Stimulated activated CD8-positive, alpha-beta memory T cell treated with anti-CD3 and anti-CD28 coated beads, Interleukin-2, amount 100 ng/mL, for 48 hours (primary cell): ENCODE measurements around the gene ALOX15B.
"Not testable (repeated sequence)": the region's sequence is repeated elsewhere in the genome, so short reads cannot be mapped to it uniquely, and the experiment has no call there.

Experiments
- DNase-seq, 2 donors: peaks; one replicate each; pipeline ENCODE4 v3.0.0-alpha.2; 2020; ENCODE audit warnings: low read depth in 2 of 2

ALOX15B gene

DNA sequence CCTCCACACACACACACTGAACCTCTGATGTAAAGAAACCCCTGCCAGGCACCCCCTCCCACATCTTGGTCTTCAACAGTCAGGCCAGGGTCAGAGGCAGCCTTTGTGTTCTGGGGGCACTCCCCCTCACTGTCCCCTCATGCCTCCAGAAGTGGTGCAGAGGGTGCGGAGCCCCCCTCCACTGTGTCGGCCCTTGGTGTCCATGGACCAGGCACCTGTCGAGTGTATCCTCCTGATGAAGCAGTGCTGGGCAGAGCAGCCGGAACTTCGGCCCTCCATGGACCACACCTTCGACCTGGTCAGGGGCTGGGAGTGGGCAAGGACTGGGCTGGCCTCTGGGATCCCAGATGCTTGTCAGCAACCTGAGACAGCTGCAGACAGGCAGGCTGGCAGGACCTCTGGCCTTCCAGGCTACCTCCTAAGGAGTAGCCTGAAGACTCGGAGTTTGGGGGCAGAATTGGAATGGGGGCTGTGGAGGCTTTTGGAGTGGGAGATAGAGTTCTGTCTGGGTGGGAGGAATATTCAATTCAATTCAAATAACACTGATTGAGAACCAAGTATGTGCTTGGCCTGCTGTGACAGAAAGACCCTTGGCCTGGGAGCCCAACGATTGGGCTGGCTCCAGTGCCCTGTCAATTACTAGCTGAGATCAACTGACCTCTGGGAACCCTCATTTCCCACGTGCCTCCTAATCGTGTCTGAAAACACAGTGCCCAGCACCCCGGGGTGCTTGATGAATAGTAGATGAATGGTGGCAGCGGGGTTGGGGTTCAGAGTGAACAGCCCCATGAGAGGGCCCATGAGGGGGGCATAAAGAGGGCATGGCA, 24.9 kb upstream of the ALOX15B start:
- DNase-seq = no peak

DNA sequence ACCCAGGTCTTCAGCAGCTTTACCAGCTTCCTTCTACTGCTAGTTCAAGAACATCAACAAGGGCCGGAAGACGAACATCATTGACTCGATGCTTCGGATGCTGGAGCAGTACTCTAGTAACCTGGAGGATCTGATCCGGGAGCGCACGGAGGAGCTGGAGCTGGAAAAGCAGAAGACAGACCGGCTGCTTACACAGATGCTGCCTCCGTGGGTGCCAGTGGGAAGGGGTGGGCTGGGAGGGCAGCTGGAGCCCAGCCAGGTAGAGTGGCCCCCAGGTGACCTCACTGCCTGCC, 24.4 kb upstream of the ALOX15B start:
- no peak for DNase-seq

DNA sequence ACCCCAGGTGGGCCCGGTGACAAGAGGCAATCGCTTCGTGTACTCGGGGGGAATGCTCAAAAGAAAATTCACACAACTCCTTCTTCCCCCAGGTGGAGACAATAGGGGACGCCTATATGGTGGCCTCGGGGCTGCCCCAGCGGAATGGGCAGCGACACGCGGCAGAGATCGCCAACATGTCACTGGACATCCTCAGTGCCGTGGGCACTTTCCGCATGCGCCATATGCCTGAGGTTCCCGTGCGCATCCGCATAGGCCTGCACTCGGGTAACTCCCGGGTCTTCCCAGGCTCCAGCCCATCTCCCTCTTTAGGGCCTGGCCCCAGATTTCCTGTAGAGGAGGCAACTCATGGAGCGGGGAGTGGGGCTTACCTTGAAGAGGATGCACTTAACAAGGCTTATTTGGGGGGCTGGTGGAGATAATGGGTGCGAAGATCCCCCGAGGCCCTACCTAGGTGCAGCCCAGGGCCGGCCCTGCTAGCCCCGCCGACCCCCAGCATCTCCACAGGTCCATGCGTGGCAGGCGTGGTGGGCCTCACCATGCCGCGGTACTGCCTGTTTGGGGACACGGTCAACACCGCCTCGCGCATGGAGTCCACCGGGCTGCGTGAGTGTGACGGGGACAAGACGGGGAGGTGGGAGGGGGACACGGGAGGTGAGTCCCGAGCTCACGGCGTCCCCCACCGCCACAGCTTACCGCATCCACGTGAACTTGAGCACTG, 23.5 kb upstream of the ALOX15B start:
- no peak for DNase-seq

- DNase-seq = no peak
Observed at GRCh38 chr17:8015957-8016631, 22.8 kb upstream of the ALOX15B start.

DNA sequence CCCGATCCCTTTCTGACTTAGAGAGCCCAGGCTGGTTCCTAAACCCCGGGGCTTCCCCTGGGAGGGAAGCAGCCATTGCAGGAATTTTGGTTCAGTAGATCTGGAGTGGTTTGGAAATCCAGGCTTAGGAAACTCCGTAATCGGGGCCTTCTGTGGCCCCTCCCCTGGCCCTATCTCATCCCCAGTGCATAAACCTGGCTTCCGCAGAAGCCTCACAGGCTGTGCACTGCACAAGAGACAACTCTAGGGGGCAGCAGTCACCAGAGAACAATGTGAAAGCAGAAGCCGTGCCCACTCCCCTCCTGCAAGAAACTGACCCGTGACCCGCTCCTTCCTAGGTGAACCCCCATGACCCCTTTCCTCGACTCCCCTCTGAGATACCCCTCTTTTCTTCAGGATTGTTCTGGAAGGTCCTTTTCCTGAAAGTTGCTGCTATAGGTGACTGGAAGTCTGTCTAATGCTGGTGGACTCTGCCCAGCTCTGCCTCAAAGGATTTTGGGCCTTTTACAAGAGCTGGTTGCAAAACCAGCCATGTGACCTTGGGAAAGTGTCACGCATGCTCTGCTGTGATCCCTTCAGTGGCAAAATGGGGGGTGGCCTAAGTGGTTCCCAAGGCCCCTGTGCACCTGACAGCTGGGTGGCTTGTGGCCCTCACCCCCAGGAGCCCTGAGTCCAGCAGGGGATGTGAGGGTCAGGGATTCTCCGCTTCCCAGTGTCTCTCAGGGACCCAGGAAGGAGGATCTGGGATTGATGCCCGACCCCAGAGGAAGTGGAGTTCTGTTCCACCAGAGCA, 22.0 kb upstream of the ALOX15B start:
- peak; percentile 24 to 46 for DNase-seq

GRCh38 chr17:8018436-8018835, 20.4 kb upstream of the ALOX15B start:
- no peak for DNase-seq

GRCh38 chr17:8019166-8019565, 19.7 kb upstream of the ALOX15B start:
- no peak for DNase-seq

DNA sequence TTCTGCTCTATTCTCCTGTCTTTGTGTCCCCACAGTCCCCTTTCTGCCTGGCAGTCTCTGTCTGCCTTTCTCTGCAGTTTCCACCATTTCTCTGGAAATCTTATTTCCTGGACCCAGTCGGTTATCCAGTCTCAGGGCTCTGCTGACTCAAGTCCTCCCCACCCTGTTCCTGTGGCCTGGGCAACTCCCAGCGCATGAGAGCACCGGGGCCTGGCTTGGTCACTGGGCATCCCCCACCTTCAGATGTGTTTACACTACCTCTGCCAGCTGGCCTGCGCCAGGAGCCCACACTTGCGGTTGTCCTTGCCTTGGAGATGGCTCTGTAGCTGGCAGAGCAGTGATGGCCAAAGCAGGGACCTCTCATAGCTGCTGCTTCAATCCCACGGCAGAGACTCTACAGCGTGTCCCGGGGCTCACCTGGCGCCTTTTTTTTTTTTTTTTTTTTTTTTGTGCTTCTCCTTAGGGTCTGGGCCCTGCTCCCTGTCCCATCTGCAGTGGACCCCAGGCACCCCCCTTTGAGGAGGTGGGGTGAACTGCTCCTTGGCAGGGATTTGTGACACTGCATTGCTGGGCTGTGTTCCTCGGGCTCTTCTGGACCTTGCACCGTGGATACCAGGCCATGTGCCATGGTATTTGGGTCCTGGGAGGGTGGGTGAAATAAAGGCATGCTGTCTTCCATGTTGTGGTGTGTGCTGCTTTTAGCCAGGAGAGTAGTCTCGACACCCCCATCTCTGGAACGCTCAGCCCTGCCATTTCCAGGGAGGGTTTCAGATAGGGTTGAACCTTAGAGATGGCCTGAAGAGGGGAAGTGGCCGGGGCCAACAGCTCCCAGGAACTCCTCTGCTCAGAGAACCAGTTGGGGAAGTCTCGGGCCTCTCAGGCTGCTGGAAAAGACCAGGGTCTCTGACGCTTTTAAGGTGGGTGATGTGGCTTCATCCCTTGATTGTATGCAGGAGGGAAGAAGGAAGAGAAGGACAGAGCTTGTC, 18.9 kb upstream of the ALOX15B start:
- DNase-seq = no peak

- no peak for DNase-seq
Observed at GRCh38 chr17:8020776-8021564, 17.9 kb upstream of the ALOX15B start.

- no peak for DNase-seq
Observed at GRCh38 chr17:8021565-8022359, 17.1 kb upstream of the ALOX15B start.

- no peak for DNase-seq
Observed at GRCh38 chr17:8022360-8023003, 16.4 kb upstream of the ALOX15B start.

DNA sequence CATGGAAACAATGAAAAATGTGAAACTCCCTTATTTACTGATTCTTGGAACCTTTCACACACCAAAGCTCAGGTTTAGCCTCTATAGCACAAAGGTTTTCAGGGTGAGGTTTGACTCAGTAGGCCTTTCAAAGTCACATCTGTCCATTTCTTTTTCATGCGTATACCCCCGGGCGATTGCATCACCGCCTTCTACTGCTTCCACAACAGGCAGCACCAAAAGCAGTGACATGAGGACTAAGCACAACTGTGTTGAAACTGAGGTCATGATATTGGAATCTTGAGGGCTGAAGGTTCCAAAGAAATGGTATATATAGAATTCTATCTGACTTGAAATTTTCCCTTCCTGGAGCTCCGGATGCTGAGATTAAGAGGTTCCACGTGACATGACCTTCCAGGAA, 14.7 kb upstream of the ALOX15B start:
- not testable (repeated sequence) for DNase-seq

GRCh38 chr17:8025176-8025911, 13.5 kb upstream of the ALOX15B start:
- DNase-seq = no peak

- DNase-seq = no peak
Observed at GRCh38 chr17:8029121-8029520, 9.7 kb upstream of the ALOX15B start.

- DNase-seq = no peak
Observed at GRCh38 chr17:8031261-8031661, 7.6 kb upstream of the ALOX15B start.

DNA sequence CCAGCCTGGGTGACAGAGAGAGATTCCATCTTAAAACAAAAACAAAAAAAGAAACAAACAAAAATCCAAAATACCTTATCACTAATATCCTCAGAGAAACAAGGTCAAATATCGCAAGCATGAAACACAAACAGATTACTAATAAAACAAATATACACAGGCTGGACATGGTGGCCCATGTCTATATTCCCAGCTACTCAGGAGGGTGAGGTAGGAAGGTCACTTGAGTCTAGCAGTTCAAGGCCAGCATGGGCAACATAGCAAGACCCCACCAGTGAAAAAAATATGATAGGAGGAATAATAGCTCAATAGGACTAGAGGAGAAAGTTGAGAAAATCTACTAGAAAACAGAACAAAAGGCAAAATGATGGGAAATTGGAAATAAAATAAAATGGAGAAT, 6.9 kb upstream of the ALOX15B start:
- DNase-seq = no peak

- DNase-seq = no peak
Observed at GRCh38 chr17:8032442-8032841, 6.4 kb upstream of the ALOX15B start.

- DNase-seq = no peak
Observed at GRCh38 chr17:8039611-8040168, 831 bp downstream of the ALOX15B start.
